GM12878 (cell line): ENCODE results near the gene CNTRL. TPM values are rescaled to one million over a fixed set of nuclear protein-coding genes. Genes with fewer than 3 reads are reported as not detected.
A peak's percentile ranks its signal among the peaks of the same experiment; 100 is the strongest.

Experiments
- BCL11A ChIP-seq: IDR thresholded peaks from 2 replicates; pipeline ENCODE4 v1.6.1; 2011; ENCODE audit warnings: low read depth, low read length
- CBFB ChIP-seq: IDR thresholded peaks from 2 replicates; pipeline ENCODE4 v1.6.1; 2016; ENCODE audit warnings: antibody characterized with exemption, low read depth
- CEBPB ChIP-seq, 2 experiments: fragments of 150-350 bp in 1 of 2; IDR thresholded peaks; 2 replicates each; pipeline ENCODE4 v1.6.1; 2012 to 2014; ENCODE audit warnings: low read depth in 2 of 2, low read length in 2 of 2, borderline replicate concordance in 1 of 2, inconsistent platforms in 1 of 2
- CHD2 ChIP-seq: IDR thresholded peaks from 2 replicates; pipeline ENCODE4 v1.6.1; 2011; ENCODE audit warnings: low read depth, low read length, improper control_type of control experiment, borderline replicate concordance
- FOS ChIP-seq: IDR thresholded peaks from 3 replicates; pipeline ENCODE4 v1.6.1; 2011; ENCODE audit warnings: borderline replicate concordance; ENCODE audit not compliant: insufficient read length; ENCODE audit errors: extremely low read depth
- GATAD2B ChIP-seq: fragments of 450-650 bp; conservative IDR thresholded peaks from 2 replicates; pipeline ENCODE4 v1.6.1; 2017; ENCODE audit warnings: low read depth, mild to moderate bottlenecking, moderate library complexity
- IKZF2 ChIP-seq, 2 experiments: fragments of 450-650 bp; IDR thresholded peaks; 2 replicates each; pipeline ENCODE4 v1.6.1; 2017; ENCODE audit warnings: mild to moderate bottlenecking in 2 of 2, moderate library complexity in 2 of 2
- JUNB ChIP-seq: IDR thresholded peaks from 2 replicates; pipeline ENCODE4 v1.6.1; 2016; ENCODE audit warnings: antibody characterized with exemption, mild to moderate bottlenecking
- KAT2A ChIP-seq: conservative IDR thresholded peaks from 2 replicates; pipeline ENCODE4 v1.6.1; 2011; ENCODE audit warnings: low read depth, low read length; ENCODE audit not compliant: control insufficient read depth
- MYC ChIP-seq: IDR thresholded peaks from 2 replicates; pipeline ENCODE4 v1.6.1; 2011; ENCODE audit warnings: mild to moderate bottlenecking, low read length, moderate library complexity, inconsistent platforms; ENCODE audit not compliant: insufficient read depth, insufficient replicate concordance, insufficient read length, severe bottlenecking
- NBN ChIP-seq: fragments of 450-650 bp; IDR thresholded peaks from 2 replicates; pipeline ENCODE4 v1.6.1; 2016
- NFYB ChIP-seq: IDR thresholded peaks from 2 replicates; pipeline ENCODE4 v1.6.1; 2011; ENCODE audit warnings: low read depth, mild to moderate bottlenecking, low read length, improper control_type of control experiment, moderate library complexity; ENCODE audit not compliant: insufficient read depth
- PKNOX1 ChIP-seq: fragments of 450-650 bp; IDR thresholded peaks from 2 replicates; pipeline ENCODE4 v1.6.1; 2016; ENCODE audit warnings: mild to moderate bottlenecking
- POLR2AphosphoS2 ChIP-seq: IDR thresholded peaks from 2 replicates; pipeline ENCODE4 v1.6.1; 2011; ENCODE audit warnings: low read depth, mild to moderate bottlenecking, low read length, improper control_type of control experiment, moderate library complexity
- POLR2AphosphoS5 ChIP-seq: IDR thresholded peaks from 2 replicates; pipeline ENCODE4 v1.6.1; 2011; ENCODE audit warnings: mild to moderate bottlenecking, low read length, inconsistent platforms
- RELA ChIP-seq: fragments of 450-650 bp; IDR thresholded peaks from 2 replicates; pipeline ENCODE4 v1.8.0; 2014; ENCODE audit warnings: borderline replicate concordance; ENCODE audit not compliant: partially characterized antibody
- RELB ChIP-seq: fragments of 450-650 bp; IDR thresholded peaks from 2 replicates; pipeline ENCODE4 v1.6.1; 2017; ENCODE audit warnings: low read depth, mild to moderate bottlenecking, moderate library complexity
- RFX5 ChIP-seq: IDR thresholded peaks from 2 replicates; pipeline ENCODE4 v1.6.1; 2011; ENCODE audit warnings: low read depth, low read length, improper control_type of control experiment
- SKIL ChIP-seq: fragments of 450-650 bp; IDR thresholded peaks from 2 replicates; pipeline ENCODE4 v1.6.1; 2017; ENCODE audit warnings: mild to moderate bottlenecking, low read depth, inconsistent platforms; ENCODE audit not compliant: poor library complexity, severe bottlenecking
- SP1 ChIP-seq: IDR thresholded peaks from one replicate; pipeline ENCODE4 v1.6.1; 2011; ENCODE audit warnings: low read depth, low read length
- SREBF1 ChIP-seq: IDR thresholded peaks from 2 replicates; pipeline ENCODE4 v1.6.1; 2012; ENCODE audit warnings: mild to moderate bottlenecking, low read length
- TARDBP ChIP-seq: IDR thresholded peaks from 2 replicates; pipeline ENCODE4 v1.6.1; 2016; ENCODE audit warnings: borderline replicate concordance
- ZBTB11 ChIP-seq: fragments of 450-650 bp; formaldehyde crosslinking; IDR thresholded peaks from 2 replicates; pipeline ENCODE4 v1.5.0; 2022; ENCODE audit warnings: mild to moderate bottlenecking, missing genetic modification characterization
- polyA plus RNA-seq, 11 experiments: library from polyadenylated mRNA; depleted of rRNA in 4 of 11; unstranded in 6 of 11; stranded (reverse) in 5 of 11; fragments of >200 nt; fragmentation: Nextera tagmentation in 4 of 11; fragmentation: Illumina TruSeq in 1 of 11; extraction: Ambion mirVana in 4 of 11; extraction: Trizol in 1 of 11; gene quantifications; 1 replicate in 1 of 11; 2 replicates in 10 of 11; pipeline versions ENCODE4 v1.2.1 to v1.2.3, GENCODE V29; 2011 to 2016; ENCODE audit warnings: inconsistent platforms in 2 of 11, missing spikeins in 2 of 11, low read depth in 1 of 11
- total RNA-seq, 4 experiments: library from RNA; depleted of rRNA in 3 of 4; stranded (reverse); fragments of >200 nt in 3 of 4; fragmentation: Illumina TruSeq in 1 of 4; extraction: Trizol in 1 of 4; gene quantifications; 2 replicates each; pipeline versions ENCODE4 v1.2.1 to v1.2.3, GENCODE V29; 2013 to 2021

The CNTRL gene
- total and polyA plus RNA-seq, 10 of the 15 experiments (the other 5 are each of a cell fraction or from before 2014, with no cell fraction given) = 20.0 to 65.4 (median 38.8) TPM

GRCh38 chr9:121217609-121218292 lies 143.0 kb downstream of the CNTRL start (continued):
- TF ChIP-seq POLR2AphosphoS2 (no peak), CHD2 (no peak), IKZF2 (IDR thresholded peaks at IDR 0.05) (peak in 1 of 2 experiments; percentile 27; a peak in 1 of 4 replicates), RFX5 (no peak), SREBF1 (no peak), BCL11A (peak; percentile 63; the same call in 1 of the 2 replicates), POLR2AphosphoS5 (no peak), CBFB (no peak), ZBTB11 (CRISPR knock-in tag) (no peak), CEBPB (IDR thresholded peaks at IDR 0.05; ENCODE audit: borderline replicate concordance in 1 of 2, low read depth in 2 of 2, low read length in 2 of 2) (no peak), KAT2A (no peak), NFYB (no peak), RELA (no peak), MYC (no peak), GATAD2B (no peak), SP1 (no peak), JUNB (peak; percentile 98), SKIL (peak; percentile 45), TARDBP (no peak), NBN (no peak), FOS (no peak), PKNOX1 (no peak), RELB (no peak)
